GM12874 (cell line): ENCODE data around the gene CDH4.

Source experiments
- CTCF ChIP-seq: IDR thresholded peaks from 2 replicates; pipeline ENCODE4 v1.5.1; 2011; ENCODE audit warnings: low read depth, mild to moderate bottlenecking, control low read depth, low read length, moderate library complexity; ENCODE audit not compliant: insufficient read depth

Gene CDH4

DNA sequence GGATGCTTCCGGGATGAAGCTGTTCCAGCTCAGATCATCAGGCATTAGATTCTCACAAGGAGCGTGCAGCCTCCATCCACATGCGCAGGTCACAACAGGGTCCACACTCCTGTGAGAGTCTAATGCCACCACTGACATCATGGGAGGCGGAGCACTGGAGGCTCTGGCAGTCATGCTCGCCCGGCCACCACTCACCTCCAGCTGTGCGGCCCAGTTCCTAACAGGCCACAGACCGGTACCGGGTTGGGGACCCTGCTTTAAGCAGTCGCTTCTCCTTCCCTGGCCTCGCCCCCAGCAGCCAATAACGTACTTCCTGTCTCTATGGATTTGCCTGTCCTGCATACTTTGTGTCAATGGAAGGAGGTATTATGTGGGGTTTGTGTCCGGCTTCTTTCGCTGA, 576.8 kb downstream of the CDH4 start:
- TF ChIP-seq CTCF = no peak

DNA sequence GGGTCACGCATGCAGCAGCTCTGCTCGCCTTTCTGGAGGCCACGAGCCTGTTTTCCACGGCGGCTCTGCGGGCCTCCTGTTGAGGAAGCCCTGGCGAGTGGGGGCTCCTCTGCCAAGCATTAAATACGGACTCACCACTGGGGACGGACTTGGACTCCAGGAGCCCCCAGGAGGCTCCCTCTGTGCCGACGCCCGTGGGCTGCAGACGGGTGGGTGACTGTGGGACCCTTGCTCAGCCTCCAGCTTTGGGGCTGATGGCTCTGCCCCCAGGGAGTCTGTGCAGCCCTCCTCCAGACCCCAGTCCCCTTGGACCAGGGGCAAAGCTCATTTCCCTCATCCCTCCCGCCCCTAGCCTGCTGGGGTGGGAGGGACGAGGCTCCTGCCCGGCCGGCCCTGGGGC, 577.5 kb downstream of the CDH4 start:
- TF ChIP-seq CTCF = no peak

GRCh38 chr20:61830241-61830930, 578.3 kb downstream of the CDH4 start:
- TF ChIP-seq CTCF = no peak

- TF ChIP-seq CTCF = no peak
Observed at GRCh38 chr20:61830991-61831390, 578.9 kb downstream of the CDH4 start.

DNA sequence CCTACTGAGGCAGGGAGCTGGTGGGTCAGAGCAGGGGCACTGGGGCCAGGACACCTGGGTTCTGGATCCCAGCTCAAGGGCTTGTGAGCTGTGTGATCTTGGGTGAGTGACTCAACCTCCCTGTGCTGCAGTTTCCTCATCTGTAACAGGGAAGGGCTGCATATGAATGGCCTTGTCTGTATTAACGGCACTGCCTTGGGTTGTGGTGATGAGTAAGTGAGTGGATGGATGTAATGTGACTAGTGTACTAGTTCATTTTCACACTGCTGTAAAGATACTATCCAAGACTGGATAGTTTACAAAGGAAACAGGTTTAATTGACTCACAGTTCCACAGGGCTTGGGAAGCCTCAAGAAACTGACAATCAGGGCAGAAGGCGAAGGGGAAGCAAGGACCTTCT, 580.1 kb downstream of the CDH4 start:
- TF ChIP-seq CTCF = no peak

GRCh38 chr20:61833807-61834610, 581.9 kb downstream of the CDH4 start:
- no peak for TF ChIP-seq CTCF

DNA sequence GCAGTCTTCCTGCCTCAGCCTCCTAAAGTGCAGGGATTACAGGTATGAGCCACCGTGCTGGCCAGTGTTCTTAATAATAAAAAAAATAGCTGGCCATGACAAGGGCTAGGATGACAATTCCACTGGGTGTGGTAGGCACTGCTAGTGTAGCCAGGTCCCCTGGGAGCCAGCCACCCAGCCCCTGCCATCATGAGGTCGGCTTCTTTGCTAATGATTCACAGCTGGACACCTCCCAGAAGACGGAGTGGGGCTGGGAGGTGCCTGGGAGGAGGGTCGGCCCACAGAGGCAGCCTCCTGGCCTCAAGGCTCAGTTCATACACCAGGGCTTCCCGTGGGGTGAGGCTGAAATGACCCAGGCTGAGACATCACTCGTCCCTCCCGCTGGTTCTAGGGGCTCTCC, 583.2 kb downstream of the CDH4 start:
- TF ChIP-seq CTCF = no peak
